Thoracic aorta (tissue), 2 donors: ENCODE measurements around the gene CAMSAP2. TPM values are rescaled to one million over a fixed set of nuclear protein-coding genes. Genes with fewer than 3 reads are reported as not detected.

ENCODE experiments used
- ATAC-seq: fragments of 150-250 bp; one replicate; pipeline ENCODE4 v1.8.0; 2017; ENCODE audit warnings: low read depth; ENCODE audit not compliant: insufficient number of reproducible peaks, low FRiP score
- DNase-seq: peaks from one replicate; pipeline ENCODE4 v3.0.0-alpha.2; 2020; ENCODE audit warnings: low spot score
- H3K27ac ChIP-seq, 2 donors: fragments of 200-600 bp; sonication (generic); 1 replicate in 1 of 2; 2 replicates in 1 of 2; pipeline ENCODE4 v1.5.1; 2016; ENCODE audit warnings: mild to moderate bottlenecking in 2 of 2, moderate library complexity in 2 of 2
- H3K27me3 ChIP-seq: fragments of 200-600 bp; sonication (generic); replicated peaks from 2 replicates; pipeline ENCODE4 v1.6.0; 2016; ENCODE audit warnings: mild to moderate bottlenecking; ENCODE audit not compliant: insufficient read depth
- H3K36me3 ChIP-seq: fragments of 200-600 bp; sonication (generic); one replicate; pipeline ENCODE4 v1.5.1; 2016
- H3K4me1 ChIP-seq, 2 donors: fragments of 200-600 bp; sonication (generic); 1 replicate in 1 of 2; 2 replicates in 1 of 2; pipeline versions ENCODE4 v1.5.1 to v1.6.0; 2016; ENCODE audit warnings: low read depth in 2 of 2, mild to moderate bottlenecking in 1 of 2; ENCODE audit not compliant: control insufficient read depth in 1 of 2
- H3K4me3 ChIP-seq: fragments of 200-600 bp; sonication (generic); 2 replicates; pipeline ENCODE4 v1.5.1; 2016; ENCODE audit warnings: mild to moderate bottlenecking
- H3K9me3 ChIP-seq: fragments of 200-600 bp; sonication (generic); 2 replicates; pipeline ENCODE4 v1.5.1; 2016
- total RNA-seq, 2 donors: library from RNA; depleted of rRNA; stranded (reverse); fragments of >200 nt; gene quantifications; one replicate each; pipeline versions ENCODE4 v1.1.0 to v1.2.3, GENCODE V29; 2016
- TF ChIP-seq, protein P1 (sequence below): fragments of 200-600 bp; sonication (generic); IDR thresholded peaks from one replicate; pipeline ENCODE4 v1.5.1; 2019; ENCODE audit warnings: antibody characterized with exemption

The CAMSAP2 gene
- total RNA-seq, 2 donors from 2014 or later: 46.4 to 60.7 TPM

DNA sequence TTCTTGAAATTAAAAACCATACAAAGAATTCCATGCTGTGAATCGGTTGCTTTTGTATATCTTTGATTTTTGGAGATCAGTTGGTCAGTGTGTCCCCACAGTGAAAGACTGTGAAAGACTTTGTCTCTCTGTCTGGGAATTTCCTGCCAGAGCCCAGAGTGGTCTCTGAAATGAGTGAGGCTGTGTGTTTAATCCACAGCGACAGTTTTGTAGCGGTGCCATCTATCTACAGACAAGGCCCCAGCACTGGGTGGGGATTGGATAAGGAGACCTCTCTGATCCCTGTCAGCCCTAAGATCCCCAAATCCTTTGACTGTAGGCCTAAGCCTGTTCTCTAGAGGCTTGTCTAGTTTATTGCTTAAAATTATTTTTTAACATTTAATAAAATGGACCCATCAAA lies 144.4 kb downstream of the CAMSAP2 start:
- TF ChIP-seq, protein P1, sequence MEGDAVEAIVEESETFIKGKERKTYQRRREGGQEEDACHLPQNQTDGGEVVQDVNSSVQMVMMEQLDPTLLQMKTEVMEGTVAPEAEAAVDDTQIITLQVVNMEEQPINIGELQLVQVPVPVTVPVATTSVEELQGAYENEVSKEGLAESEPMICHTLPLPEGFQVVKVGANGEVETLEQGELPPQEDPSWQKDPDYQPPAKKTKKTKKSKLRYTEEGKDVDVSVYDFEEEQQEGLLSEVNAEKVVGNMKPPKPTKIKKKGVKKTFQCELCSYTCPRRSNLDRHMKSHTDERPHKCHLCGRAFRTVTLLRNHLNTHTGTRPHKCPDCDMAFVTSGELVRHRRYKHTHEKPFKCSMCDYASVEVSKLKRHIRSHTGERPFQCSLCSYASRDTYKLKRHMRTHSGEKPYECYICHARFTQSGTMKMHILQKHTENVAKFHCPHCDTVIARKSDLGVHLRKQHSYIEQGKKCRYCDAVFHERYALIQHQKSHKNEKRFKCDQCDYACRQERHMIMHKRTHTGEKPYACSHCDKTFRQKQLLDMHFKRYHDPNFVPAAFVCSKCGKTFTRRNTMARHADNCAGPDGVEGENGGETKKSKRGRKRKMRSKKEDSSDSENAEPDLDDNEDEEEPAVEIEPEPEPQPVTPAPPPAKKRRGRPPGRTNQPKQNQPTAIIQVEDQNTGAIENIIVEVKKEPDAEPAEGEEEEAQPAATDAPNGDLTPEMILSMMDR: no peak
- H3K27ac ChIP-seq: no peak overlapping the region
- H3K4me3 ChIP-seq: no peak overlapping the region
- no peak for DNase-seq
- ATAC-seq: no peak
- H3K27me3 ChIP-seq: no peaks in the 10 kb centered on the region
- no peaks in the 10 kb centered on the region for H3K9me3 ChIP-seq
- H3K36me3 ChIP-seq: no peaks in the 10 kb centered on the region
- H3K4me1 ChIP-seq: no peaks in the 10 kb centered on the region

DNA sequence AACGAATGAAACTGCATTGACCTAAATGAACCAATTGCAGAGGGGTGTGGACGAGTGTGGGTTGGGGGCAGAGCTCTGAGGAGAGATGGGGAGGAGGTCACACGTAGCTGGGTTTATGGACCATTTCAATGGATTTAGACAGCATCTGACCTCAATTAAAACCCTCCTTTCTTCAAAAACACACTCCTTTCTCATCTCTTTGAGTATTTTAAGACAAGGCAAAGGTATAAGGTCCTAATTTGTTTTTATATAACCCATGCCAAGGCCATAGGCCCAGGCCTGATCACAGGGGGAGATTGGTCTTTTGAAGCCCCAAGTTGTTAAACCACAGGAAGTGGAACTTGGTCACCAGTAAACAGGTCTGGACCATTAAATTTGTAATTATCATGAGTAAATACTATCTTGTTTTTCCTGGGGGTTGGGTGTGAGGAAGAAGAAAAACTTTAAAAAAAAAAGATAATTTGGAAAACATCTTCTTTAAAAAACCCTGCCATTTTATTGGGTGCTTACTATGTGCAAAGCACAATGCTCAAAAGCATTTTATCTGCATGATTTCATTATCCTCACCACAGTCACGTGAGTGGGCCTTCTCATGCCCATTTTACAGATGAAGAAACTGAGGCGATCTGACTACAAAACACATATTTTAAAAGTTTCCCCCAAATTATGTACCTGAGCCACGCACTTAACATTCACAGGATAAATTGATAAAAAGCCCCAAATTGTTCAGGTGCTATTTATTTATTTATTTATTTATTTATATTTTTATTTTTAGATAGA lies 147.1 kb downstream of the CAMSAP2 start:
- Histone ChIP-seq H3K36me3 (no peaks in the 10 kb centered on the region), H3K4me1 (peaks cover 0 to 5% of the 10 kb centered on the region in 2 donors), H3K4me3 (no peak overlapping the region), H3K9me3 (no peaks in the 10 kb centered on the region), H3K27ac (no peak overlapping the region), H3K27me3 (no peaks in the 10 kb centered on the region)
- DNase-seq (no peak), ATAC-seq (no peak)
- TF ChIP-seq, protein P1: no peak

DNA sequence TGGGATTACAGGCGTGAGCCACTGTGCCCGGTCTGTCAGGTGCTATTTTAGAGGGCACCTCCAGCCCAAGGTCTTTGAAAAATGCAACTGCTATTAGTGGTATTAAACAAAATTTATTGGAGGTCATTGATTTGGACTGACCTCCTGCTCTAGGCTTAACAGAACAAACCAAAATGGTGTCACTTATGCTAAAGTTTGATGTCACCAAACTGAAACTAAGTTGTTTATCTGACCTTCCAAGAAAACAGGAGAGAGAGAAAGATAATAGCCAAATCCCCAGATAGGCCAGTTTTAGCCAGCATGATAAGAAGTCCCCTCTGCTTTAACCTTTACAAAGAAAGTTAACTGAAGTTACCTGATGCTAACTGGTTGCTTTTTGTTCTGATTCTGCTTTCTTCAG lies 147.9 kb downstream of the CAMSAP2 start:
- Histone ChIP-seq H3K4me3 (no peak overlapping the region), H3K4me1 (peaks cover 0 to 13% of the 10 kb centered on the region in 2 donors), H3K9me3 (no peaks in the 10 kb centered on the region), H3K36me3 (no peaks in the 10 kb centered on the region), H3K27ac (no peak overlapping the region), H3K27me3 (no peaks in the 10 kb centered on the region)
- ATAC-seq (no peak), DNase-seq (no peak)
- TF ChIP-seq, protein P1: no peak

DNA sequence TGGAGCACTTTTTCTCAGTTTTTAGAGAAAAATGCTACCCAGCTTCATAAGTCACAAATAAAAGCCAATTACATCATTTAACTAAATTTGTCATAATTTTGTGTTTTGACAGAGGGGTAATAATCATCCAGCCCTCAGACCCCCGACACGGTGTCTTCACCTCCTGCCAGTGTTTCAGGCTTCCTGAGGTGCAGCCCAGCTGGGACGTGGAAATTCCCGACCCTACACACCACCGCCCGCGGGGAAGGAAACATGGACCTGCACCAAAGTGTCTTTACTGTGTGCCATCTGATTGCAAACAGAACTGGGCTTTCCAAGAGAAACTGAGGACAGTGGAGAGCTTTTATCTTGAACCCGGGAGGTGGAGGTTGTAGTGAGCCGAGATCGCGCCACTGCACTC lies 148.3 kb downstream of the CAMSAP2 start:
- no peak for DNase-seq
- Histone ChIP-seq H3K36me3 (no peaks in the 10 kb centered on the region), H3K27ac (no peak overlapping the region), H3K27me3 (no peaks in the 10 kb centered on the region), H3K4me3 (no peak overlapping the region), H3K9me3 (no peaks in the 10 kb centered on the region), H3K4me1 (peaks cover 3 to 16% of the 10 kb centered on the region in 2 donors)
- ATAC-seq: no peak
- TF ChIP-seq, protein P1: no peak

DNA sequence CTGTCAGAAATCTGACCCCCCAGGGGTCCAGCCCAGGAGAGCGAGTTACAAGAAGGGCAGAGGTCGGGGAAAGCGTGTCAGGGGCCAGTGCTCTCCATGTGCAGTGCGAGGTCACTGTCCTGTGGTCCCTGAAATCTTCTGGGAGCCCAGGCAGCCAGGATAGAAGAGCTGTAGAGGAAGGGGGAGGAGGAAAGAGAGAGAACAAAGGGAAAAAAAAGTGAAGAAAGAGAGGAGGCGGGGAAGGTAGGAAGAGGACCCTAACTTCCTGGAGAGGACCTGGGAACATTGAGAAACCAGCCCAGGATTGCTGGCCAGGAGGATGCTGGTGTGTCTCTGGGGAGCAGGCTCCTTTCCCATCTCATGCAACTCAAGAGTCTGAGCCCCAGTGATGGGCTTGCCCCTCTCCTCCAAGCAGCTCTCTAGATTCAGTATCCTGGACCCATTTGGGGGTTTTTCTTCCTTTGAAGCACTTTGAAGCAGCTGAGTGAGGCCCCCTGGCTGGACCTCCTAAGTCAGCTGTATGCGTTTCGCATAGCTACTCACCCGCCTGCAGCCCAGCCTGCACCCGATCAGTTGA lies 149.2 kb downstream of the CAMSAP2 start:
- ATAC-seq (no peak), DNase-seq (no peak)
- no peaks in the 10 kb centered on the region for H3K27me3 ChIP-seq
- TF ChIP-seq, protein P1: no peak
- H3K4me3 ChIP-seq: no peak overlapping the region
- no peak overlapping the region for H3K27ac ChIP-seq
- no peaks in the 10 kb centered on the region for H3K36me3 ChIP-seq
- H3K4me1 ChIP-seq: peaks cover 3 to 16% of the 10 kb centered on the region in 2 donors
- H3K9me3 ChIP-seq: no peaks in the 10 kb centered on the region
